GM11168 (cell line): ENCODE measurements around the gene KRTAP5-7.
"Not testable (repeated sequence)": the region's sequence is repeated elsewhere in the genome, so short reads cannot be mapped to it uniquely, and the experiment has no call there.

Experiments used
- in situ Hi-C: fragments of 300-500 bp; cut with MboI; formaldehyde crosslinking; loops from one replicate; pipeline ENCODE4 v1.12.0; 2022; ENCODE audit warnings: low sequenced_read_pairs; ENCODE audit not compliant: unreplicated experiment

Gene KRTAP5-7

DNA sequence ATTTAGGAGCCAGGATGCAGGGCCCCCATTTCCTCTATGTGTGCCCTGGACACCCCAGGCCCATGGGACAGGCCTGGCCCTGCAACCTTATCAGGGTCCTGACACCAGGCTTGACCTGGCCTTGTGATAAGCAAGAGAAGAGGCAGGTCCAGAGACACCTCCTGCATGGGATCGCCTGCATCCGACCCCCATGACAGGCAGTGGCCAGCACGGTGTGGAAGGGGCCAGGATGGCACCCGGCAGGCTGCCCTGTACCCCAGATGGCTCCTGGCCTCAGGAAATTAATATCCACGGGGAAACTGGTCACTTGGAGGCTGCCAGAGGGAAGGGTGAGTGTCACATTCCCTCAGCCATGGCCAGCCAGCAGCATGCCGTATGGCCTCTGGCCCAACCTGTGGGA, 27.9 kb downstream of the KRTAP5-7 start:
- in situ Hi-C loops, result no loop called here

DNA sequence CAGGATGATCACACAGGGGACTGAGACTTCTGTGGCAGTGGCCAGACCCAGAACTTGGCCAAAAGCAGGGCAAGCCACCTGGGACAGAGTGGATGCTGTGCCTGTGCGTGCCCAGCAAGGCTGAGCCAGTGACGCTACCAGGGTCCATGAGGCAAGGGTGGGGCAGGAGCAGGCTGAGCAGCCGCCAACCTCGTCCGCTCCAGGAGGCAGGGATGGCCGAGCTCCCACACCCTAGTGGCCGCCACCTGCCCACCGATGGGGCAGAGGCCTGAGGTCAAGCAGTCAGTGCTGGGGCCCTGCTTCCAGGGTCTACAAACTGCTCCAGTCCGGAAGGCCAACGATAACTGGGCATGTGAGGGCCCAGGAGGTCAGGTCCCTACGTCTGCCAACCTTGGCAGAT, 28.4 kb downstream of the KRTAP5-7 start:
- in situ Hi-C loops, result no loop called here

DNA sequence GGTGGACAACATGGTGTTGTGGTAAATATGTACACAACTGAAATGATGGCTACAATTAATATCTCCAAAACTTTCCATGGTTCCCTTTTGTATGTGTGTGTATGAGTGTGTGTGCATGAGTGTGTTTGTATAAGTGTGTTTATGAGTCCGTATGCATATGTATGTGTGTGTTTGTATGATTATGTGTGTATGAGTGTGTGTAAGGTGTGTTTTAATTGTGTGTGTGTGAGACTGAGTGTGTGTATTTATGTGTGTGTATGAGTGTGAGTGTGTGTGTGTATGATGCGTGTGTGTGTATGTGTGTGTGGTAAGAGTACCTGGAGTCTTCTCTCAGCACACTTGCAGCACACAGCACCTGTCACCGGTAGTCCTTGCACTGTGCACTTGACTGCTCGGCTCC, 29.0 kb downstream of the KRTAP5-7 start:
- in situ Hi-C loops, result no loop called here

DNA sequence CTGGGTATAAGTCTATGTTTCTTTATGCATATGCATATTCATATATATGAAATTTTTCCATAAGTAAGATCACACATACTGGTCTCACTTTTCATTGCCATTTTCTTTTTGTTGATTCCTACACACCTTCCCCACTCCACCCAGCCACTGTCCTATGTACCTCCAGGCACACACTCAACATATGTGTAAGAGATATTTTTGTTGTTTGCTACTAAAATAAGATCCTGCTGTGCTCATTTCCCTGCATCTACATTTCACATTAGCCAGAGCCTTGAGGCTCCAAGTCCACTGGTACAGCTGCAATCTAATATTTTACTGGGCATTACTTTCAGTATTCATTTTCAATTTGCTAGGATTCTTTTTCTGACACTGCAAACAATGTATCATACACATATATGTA, 30.2 kb downstream of the KRTAP5-7 start:
- in situ Hi-C loops, result no loop called here

DNA sequence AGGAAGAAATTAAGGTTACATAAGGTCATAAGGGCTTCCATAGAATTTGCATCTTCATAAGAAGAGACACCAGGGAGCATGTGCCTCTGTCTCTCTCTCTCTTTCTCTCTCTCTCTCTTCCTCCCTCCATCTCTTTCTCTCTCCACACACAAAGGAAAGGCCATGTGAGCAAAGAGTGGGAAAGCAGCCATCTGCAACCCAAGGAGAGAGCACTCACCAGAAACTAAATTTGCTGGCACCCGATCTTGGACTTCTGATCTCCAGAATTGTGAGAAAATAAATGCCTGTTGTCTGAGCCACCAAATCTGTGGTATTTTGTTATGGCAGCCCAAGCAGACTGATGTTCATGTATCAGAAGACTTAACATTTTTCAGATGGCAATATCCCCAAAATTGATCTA, 31.9 kb downstream of the KRTAP5-7 start:
- in situ Hi-C loops, result no loop called here

DNA sequence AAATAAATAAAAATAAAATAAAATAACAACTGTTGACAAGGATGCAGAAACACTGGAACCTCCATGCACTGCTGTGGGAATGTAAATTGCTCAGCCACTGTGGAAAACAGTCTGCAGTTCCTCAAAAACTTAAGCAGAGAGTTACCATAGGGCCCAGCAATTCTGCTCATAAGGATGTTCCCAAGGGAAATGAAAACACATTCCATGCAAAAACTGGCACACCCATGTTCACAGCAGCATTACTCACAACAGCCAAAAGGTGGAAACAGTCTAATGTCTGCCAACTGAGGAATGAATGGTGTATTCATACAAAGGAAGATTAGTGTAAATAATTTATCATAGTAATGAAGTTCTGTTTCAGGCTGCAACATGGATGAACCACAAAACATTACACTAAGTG, 35.1 kb downstream of the KRTAP5-7 start:
- in situ Hi-C loops, result no loop called here

DNA sequence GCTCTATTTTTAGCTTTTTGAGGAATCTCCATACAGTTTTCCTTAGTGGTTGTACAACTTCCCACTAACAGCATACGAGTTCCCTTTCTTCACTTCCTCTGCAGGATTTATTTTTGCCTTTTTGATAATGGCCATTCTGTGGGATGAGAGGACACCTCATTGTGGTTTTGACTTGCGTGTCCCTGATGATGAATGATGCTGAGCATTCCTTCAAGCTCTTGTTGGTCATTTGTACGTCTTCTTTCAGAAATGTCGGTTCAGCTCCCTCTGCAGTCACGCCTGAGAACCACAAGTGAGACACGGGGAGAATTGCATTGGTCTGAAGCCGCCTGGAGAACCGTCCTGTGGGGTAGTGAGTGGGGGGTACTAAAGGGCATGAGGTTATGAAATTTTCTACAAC, 36.3 kb downstream of the KRTAP5-7 start:
- in situ Hi-C loops, result no loop called here

DNA sequence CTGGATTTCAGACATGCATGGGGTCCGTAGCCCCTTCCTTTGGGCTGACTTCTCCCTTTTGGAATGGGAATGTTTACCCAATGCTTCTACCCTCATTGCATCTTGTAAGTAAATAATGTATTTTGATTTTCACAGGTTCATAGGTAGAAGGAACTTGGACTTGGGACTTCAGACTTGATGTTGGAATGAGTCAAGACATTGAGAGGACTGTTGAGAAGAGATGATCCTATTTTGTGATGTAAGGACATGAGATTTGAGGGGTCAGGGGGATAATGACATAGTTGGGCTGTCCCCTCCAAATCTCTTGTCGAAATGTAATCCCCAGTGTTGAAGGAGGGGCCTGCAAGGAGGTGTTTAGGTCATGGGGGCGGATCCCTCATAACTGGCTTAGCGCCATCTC, 37.4 kb downstream of the KRTAP5-7 start:
- in situ Hi-C loops, result no loop called here

DNA sequence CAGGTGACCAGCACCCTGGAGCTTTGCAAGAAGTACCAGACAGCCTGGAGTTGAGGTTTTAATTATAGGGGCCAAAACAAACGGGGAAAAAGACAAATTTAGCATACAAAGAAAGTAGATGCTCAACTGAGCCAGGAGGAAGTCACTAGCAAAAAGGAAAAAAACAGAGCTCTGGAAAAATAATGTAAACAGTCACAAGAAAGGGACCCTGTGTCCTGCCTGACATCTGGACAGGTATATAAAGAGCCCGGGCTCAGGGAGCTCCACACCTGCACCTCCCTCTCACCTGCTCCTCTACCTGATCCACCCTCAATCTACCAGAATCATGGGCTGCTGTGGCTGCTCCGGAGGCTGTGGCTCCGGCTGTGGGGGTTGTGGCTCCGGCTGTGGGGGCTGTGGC, 38.2 kb downstream of the KRTAP5-7 start, which contains the start of gene KRTAP5-10:
KRTAP5-10 (plus strand) TSS at position 301 of the 400 bp plus-strand sequence; CDS start at position 326, 25 bp downstream.
- in situ Hi-C loops, result no loop called here

DNA sequence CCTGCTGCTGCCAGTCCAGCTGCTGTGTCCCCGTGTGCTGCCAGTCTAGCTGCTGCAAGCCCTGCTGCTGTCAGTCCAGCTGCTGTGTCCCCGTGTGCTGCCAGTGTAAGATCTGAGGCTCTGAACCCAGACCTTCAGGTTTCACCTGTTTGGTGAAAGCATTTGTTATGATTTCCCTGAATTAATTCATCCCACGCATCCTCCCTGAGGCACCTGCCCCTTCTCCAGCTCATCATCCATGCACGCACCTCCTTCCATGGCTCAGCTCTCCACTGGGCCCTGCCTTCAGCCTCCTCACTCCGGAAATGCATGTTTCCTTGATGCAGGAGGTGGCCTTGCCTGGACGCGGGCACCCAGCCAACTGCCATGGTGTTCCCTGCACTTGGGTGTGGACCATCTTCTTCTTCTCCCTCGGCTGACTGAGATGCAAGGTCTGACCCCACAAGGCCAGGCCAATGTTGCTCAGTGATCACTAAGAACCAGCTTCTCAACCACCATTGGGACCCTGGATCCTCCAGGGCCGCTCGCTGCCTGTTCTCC, 39.1 kb downstream of the KRTAP5-7 start:
- in situ Hi-C loops, result no loop called here

DNA sequence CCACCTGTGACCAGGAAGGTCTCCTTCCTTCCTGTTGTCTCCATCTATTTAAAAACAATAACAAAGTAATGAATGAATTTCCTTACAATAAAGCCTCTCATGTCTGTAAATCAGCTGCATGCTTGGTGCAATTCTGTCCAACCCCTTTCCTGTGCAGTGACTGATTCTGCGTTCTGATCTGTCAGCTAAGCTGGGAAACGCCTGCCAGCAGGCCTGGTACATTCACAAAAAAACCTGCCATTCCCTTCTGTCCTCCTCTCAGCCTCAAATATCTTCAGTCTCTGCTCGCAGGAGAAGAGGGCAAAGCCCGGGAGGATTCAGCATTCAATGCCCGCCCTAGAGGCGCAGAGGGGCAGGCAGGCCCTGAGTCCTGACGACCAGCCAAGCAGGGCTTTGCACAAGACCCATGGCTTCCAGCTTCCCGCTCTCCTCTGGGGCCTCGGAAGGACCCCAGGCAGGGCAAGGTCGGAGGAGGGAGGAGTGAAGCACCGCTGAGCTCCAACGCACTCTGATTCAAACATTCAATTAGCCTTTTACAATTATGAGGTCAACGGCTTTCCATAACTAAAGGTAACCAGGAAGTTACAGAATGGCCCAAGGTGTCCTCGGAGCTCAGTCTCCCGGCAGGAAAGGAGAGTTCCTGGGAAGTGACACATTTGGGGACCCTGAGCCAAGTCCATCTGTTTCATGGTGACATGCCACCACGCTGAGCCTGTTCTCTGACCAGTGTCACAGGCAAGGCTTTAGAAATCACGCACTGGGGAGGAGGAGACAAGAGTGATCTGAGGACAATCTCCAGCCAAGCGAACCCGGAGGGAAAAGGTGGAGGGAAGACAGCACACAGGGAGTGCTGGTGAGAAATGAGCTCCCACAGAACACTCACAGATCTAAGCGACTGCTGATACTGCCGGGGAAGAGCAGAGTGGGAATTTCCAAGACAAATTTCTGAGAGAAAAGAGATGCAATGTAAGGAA, 39.8 kb downstream of the KRTAP5-7 start:
- in situ Hi-C loops, result not testable (repeated sequence)

DNA sequence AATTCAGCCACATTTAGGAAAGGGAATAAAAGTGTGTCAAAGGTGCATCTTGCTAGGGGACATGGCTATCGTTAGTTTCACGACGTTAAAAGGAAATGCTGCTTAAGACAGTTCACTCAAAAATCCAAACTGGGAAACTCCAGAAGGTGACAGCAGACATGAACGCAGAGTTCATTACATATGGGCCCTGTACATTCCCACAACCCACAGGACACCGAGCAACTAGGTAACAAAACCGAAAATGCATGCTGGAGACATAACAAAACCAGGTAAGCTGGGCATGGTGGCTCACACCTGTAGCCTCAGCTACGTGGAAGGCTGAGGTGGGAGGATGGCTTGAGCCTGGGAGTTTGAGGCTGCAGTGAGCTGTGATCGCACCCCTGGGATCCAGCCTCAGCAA, 40.6 kb downstream of the KRTAP5-7 start:
- in situ Hi-C loops, result not testable (repeated sequence)

DNA sequence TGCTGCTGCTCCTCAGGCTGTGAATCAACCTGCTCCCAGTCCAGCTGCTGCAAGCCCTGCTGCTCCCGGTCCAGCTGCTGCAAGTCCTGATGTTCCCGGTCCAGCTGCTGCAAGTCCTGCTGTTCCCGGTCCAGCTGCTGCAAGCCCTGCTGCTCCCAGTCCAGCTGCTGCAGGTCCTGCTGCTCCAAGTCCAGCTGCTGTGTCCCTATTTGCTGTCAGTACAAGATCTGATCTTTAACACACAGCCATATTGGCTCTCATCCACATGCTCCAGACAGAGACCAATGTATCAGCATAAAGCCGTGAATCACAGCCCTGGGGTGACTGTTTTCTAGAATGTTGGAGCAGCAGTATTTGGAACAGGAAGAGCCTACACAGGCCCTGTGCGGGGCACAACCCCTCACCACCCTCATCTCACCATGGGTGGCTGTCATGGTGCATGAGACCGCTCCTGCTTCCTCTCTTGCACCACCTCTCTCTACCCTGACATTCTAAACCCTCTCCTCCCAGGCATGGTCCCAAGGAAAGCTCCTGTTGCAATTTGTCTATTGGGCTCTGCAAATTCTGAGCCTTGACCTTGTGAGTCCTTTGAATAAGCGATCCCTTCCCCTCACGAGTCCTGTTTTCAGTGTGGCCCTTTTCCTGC, 41.8 kb downstream of the KRTAP5-7 start:
- in situ Hi-C loops, result no loop called here

DNA sequence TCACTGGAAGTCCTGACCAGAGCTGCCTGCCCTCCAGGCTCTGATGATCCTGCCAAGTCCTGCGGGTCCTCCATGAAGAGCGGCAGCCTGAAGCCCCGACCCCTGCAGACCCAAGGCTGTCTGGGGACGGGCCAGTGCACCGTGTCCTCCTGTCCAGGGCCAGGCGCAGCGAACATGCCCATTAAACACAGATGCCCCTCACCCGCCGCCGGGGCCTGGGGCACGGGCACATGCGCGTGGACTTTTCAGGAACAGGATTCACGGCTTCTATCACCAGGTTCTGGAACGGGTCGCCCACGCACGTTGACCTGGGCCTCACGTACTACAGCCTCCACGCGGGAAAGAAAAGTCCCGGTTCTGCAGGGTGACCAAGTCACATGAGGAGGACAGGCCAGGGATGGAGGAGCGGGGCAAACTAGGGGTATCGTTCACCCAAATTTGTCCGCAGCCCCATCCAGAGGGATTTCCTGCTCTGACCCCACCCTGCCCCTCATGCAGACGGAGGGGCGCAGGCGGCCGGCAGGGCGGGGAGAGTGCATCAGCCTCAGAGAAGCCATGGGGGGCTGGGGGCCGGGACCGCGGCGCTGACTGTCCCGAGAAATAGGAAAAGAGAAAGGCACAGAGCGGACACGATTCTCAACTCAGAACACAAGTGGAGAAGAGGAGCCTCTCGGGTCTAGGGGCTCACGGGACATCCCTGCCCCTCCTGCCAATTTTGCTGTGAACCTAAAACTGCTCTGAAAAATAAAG, 44.2 kb downstream of the KRTAP5-7 start:
- in situ Hi-C loops, result not testable (repeated sequence)

DNA sequence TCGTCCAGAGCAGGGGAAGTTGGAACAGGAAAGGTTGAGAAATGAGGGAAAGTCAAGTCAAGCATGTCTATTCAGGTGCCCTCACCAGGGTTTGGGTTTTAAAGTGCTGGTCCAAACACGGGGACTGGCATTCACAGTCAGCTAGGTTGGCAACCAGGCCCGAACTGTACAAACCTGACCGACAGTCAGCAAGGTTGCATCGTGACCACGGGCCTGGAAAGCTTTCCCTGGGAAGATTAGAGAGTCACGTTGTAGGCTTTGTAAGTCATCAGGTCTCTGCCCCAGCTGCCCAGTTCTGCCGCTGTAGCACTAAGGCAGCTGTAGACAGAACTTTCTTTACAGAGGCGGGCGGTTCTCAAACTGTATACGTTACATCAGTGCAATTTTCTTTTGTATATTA, 45.7 kb downstream of the KRTAP5-7 start:
- in situ Hi-C loops, result no loop called here

DNA sequence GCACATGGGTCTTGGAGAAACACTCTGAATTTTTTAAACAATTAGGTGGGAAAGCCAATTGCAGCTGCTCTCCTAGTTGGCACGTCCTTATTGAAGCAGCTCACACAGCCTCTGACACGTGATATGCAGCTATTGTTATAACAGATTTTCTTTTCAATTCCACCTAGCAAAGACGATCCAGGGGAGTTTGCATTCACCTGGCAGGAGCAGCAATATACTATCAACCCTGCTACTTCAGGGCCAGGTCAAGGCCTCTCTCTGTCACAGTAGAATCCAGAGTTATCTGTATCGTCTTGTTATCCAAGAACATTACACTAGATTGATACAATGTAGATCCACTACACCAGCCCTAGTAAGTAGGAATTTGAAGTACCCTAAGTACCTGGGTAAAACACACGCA, 47.4 kb downstream of the KRTAP5-7 start:
- in situ Hi-C loops, result no loop called here

DNA sequence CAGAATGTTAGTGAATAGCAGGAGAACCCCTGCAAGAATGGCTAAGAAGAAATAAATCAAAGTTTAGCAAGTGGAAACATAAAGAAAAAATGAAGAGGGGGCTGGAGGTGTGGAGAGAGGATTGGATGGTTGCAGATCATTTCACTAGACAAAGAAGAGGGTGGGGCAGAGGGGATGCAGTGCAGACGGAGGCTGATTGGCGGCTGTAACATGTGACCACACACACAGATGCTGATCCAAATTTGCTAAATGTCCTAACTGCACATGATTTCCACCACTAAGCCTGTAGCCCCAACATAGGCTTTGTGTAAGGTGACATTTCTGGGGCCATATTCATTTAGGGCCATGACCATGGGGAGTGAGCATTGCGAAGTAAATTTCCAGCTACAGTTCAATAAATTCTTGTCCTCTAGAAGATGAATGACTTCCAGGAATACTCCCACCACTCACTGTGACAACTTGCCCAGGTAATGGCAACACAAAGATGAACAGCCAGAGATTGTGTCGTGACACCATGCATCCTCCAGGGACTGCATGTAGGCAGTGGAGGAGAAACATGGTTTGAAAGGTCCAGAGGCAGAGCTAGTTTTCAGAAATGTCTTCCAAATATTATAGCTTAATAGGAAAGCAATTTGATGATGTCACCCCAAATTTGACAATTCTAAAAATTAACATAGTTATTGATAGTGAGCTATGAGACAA, 48.8 kb downstream of the KRTAP5-7 start:
- in situ Hi-C loops, result no loop called here

DNA sequence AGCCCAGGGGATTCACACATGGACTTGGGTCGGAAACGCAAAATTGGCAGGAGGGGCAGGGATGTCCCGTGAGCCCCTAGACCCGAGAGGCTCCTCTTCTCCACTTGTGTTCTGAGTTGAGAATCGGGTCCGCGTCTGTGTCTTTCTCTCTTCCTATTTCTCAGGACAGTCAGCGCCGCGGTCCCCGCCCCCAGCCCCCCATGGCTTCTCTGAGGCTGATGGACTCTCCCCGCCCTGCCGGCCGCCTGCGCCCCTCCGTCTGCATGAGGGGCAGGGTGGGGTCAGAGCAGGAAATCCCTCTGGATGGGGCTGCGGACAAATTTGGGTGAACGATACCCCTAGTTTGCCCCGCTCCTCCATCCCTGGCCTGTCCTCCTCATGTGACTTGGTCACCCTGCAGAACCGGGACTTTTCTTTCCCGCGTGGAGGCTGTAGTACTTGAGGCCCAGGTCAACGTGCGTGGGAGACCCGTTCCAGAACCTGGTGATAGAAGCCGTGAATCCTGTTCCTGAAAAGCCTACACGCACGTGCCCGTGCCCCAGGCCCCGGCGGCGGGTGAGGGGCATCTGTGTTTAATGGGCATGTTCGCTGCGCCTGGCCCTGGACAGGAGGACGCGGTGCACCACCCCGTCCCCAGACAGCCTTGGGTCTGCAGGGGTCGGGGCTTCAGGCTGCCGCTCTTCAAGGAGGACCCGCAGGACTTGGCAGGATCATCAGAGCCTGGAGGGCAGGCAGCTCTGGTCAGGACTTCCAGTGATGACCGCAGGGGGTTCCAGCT, 49.8 kb downstream of the KRTAP5-7 start:
- in situ Hi-C loops, result not testable (repeated sequence)

DNA sequence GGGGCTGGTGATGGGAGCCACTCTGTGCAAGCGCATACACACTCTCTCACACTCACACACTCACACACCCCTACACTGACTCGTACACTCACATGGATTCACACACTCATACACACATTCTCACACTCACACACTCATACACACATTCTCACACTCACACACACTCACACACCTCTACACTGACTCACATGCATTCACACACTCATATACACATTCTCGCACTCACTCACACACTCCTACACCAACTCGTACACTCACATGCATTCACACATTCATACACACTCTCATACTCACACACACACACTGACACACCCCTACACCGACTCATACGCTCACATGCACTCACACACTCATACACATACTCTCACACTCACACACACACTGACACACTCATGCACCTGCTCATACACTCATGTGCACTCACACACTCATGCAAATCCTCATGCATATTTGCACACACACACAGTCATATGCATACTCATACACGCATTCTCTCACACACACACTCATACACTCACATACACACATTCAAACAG, 50.5 kb downstream of the KRTAP5-7 start:
- in situ Hi-C loops, result no loop called here
